Activated CD8-positive, alpha-beta memory T cell treated with anti-CD3 and anti-CD28 coated beads, Interleukin-2, amount 50 U/mL, for 1 hour (primary cell): ENCODE results near the gene ALK.

Experiments used
- DNase-seq: peaks from one replicate; pipeline ENCODE4 v3.0.0-alpha.2; 2020; ENCODE audit errors: extremely low read depth

ALK gene

GRCh38 chr2:29405707-29406106 is 515.7 kb downstream of the ALK start:
- DNase-seq: no peak

DNA sequence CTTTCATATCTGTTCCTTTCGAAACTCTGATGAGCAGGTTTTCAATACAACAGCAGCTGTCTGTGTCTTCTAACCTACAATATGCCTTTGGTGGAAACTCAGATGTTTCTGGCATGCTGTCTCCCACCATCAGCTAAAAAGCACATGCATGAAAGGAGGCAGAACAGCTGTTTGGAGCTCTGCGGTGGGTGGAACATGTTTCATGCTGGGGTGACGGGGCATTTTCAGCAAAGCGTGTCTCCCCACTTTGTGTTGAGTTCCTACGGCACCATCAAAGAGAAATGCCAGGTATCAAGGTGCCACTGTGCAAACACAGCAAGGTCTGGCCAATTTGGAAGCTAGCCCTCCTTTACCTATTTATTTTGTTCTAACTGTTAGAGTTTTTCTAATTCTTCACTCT is 516.1 kb downstream of the ALK start:
- no peak for DNase-seq

GRCh38 chr2:29401994-29402393 is 519.4 kb downstream of the ALK start:
- DNase-seq: no peak

DNA sequence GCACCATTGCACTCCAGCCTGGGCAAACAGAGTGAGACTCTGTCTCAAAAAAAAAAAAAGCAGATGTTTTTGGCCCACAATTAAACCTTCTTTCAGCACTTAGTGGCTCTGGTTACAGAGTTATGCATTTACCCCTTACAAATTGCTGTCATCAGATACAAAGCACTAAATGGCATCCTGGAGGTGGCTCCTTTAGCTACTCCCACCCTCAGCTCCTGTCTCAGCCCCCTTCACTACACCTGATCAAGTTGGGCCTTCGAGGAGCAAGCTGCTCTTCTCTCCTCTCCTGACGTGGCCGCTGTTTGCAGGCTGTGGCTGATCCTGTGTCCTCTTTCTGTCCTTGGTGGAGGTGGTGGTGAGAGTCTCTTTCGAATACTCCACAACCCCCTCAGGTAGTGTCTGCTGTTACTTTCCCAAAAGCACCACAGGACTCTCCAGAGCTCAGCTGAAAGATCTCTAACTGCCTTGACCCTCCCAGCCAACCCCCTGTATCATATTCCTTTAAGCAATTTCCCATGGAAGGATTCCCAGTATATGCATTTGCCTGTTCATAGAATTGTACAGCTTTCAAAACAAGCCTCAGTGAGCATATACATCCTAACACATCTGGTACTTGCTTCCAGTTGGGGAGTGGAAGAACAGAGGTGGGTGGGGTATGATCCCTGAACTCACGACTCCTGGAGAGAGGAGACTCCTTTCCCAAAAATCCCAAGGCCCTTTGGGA is 520.3 kb downstream of the ALK start:
- no peak for DNase-seq

DNA sequence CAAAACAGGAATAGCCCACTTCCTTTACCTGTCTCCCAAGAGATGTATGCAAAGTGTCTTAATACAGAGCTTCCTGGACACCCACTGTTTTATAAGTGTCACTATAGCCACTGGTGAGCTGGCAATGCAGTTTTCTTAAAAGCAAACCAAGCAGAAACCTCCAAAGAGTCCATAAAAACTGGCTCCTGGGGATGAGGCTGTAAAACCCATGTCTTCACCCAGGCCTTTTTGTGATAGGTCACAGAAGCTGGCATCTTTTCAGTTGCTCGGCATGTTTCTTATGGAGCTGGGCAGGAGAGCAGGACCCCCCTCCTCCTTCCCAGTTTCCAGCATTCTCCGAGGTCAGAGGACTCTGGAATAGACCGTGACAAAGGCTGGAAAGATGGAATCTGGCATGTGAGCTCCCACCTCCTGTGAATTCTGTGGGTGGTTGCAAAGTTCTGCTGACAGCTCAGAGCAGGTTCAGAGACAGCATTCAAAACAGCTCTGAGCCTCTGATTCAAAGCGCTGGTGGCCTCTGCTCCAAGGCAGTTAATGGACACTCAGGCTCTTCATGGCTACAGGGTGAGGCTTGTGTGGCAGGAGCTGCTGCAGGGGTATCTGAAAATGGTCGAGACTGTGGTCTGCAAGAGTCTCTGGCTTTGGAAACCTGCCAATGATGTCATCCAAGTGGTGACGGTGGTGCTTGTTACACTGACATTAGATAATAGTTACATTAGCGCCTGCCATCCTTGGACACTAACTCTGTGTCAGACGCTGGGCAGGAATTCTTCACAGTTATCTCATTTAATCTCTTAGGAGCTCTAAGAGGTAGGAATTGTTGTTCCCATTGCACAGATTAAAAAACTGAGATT is 522.8 kb downstream of the ALK start:
- no peak for DNase-seq

DNA sequence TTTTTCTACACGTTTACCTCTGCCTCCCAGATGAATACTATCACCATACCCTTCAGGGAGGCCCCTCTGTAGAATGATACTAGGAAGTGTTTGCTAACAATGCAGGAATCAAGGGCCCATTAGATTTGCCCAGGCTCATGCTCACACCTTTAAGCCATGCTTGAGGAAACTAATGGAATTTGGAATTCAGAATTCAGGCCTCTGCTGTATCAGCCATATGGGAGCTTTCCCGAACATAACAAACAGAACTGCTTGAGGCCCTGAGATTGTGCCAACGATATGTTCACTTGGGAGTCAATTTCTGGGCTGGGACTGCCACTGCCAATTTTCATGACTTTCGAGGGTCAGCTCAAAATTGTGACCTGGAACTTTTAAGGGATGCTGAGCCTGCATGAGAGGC is 523.7 kb downstream of the ALK start:
- DNase-seq: no peak

DNA sequence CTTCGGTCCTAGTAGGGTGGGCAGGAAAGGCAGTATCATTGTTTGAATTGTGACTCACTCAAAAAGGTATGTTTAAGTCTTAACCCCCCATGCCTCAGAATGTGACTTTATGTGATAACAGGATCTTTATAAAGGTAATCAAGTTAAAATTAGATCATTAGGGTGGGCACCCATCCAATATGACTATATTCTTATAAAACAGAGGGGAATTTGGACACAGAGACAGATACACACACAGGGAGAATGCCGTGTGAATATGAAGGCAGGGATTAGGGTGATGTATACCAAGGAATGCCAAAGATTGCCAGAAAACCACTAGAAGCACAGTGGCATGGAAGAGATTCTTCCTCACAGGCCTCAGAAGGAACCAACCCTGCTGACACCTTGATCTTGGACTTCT is 524.3 kb downstream of the ALK start:
- no peak for DNase-seq

DNA sequence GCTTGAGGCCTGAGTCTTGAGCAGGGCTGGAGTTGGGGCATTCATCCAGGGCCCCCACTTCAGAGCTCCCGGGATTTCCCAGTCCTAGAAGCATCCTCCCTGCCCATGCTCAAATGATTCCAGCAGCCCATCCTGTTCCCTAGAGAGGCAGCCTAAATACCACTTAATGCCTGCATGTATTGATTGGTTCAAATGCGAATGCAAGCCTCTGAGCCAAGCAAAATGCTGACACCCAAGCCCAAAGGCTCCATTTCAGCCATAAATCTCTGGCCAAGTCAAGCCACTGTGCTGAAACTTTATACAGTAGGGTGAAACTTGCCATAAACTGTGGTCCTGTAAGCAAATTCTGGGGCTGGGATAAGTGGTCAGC is 526.4 kb downstream of the ALK start:
- DNase-seq: no peak

DNA sequence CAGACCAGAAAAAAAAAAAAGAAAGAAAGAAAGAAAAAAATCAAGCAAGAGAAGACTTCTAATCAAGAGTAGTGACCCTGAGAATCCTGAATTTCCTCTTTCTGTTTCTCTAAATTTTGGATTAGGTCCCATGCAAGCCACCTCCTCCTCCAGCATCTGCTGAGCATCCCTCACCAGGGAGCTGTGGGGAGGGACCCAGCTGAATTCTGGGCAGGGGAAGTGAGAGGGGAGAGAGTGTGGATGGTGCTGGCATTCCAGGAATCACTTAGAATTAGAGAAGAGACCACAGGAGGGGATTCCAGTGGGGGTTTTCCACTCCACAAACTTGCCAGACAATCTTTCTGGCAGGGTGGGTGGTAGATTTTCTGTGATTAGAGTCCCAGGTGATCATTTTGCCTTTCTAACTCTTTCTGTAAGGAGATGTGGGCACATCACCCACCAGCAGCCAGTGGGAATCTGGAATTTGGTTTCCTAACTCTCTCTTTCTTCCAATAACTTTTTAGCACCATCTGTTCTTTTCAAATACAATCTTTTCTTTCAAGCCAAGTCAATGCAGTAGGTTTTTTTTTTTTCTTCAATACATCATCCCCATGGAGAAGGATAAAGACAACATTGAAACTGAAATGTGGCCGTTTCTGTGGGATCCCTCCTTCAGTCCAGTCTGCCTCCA is 526.9 kb downstream of the ALK start:
- no peak for DNase-seq

DNA sequence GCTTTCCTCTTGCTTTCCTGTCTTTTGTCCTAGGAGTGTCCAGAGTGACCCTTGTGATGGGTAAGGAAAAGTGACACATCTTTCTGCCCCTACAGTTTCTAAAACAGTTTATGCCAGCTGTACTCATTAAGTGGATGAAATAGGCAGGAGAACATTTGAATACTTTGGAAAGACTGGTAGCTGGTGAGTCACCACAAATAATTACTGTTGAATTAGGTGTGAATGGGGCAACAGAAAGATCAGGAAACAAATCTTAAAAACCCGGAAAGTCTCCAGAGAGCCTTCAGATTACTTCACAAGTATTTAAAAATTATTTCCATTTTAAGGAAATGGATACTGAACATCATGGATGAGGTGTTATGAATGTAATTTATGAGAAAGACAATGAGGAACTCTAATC is 527.7 kb downstream of the ALK start:
- DNase-seq: no peak

- DNase-seq: no peak
These were observed 528.6 kb downstream of the ALK start for GRCh38 chr2:29392774-29393173.

GRCh38 chr2:29390136-29390535 is 531.2 kb downstream of the ALK start:
- DNase-seq: no peak

- DNase-seq: no peak
These were observed 531.7 kb downstream of the ALK start for GRCh38 chr2:29389686-29390085.

DNA sequence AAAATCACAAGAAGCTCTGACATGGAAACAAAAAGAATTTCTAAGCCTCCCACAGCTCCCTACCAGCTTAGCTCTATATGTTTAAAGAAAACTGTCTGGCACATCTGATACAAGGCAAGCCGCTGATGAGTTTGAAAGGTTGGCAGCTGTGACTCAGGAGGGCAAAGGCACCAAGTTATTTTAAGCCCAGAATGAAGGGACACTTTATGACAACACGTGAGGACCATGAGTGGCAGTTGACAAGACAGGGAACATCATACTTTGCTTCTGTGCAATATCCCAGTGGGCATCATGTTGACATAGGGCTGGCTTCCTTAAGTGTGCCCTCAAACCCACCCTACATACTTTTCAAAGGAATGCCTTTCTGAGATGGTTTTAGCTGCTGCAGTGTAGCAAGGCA is 533.3 kb downstream of the ALK start:
- DNase-seq: no peak

- DNase-seq: no peak
These were observed 538.9 kb downstream of the ALK start for GRCh38 chr2:29382486-29382885.

- no peak for DNase-seq
These were observed 543.6 kb downstream of the ALK start for GRCh38 chr2:29377788-29378187.

- no peak for DNase-seq
These were observed 544.8 kb downstream of the ALK start for GRCh38 chr2:29376541-29376940.

- DNase-seq: no peak
These were observed 545.5 kb downstream of the ALK start for GRCh38 chr2:29375843-29376242.

DNA sequence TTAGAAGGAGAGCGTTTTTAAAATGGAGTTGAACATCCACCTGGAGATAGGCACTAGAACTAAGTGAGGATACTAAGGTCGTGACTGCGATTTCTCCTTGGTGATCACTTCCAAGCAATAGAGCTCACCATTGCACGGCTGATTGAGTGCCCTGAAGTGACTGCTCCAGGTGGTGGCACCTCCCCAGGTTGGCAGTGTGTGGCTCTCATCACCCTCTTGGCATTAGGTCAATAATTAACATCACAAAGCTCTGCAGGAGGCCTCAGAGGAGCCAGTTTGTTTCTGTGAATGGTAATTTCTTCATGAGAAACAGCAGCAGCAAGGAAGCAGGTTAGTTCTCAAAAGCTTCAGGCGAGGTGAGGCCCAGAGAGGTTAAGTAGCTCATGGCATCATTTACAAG is 546.6 kb downstream of the ALK start:
- no peak for DNase-seq

GRCh38 chr2:29373870-29374269 is 547.5 kb downstream of the ALK start:
- no peak for DNase-seq

GRCh38 chr2:29372185-29372584 is 549.2 kb downstream of the ALK start:
- DNase-seq: no peak

DNA sequence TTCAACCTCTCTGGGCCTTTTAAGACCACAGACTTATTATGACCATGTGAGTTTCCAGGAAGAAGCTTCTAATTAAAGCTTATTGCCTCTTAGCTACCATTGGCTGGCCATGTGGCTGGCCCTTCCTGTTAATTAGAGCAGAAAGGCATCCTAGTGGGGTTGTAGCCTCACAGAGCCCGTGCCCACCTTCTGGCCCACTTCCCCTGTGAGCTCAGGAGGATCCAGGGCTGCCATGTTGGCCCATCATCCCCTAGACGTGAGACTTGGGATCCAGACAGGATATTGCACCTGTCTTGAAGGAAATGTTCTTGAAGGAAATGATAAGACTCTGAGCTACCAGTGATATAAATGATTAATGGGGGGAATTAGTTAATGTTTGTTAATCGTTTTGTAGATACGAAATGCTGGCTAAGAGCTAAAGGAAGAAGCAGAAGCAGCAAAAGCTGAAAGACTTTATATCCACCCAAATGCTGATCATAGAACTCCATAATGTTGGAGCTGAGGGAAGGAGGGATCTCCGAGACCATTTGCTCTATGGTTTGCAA is 550.7 kb downstream of the ALK start:
- no peak for DNase-seq

GRCh38 chr2:29370173-29370572 is 551.2 kb downstream of the ALK start:
- DNase-seq: no peak
